Activated CD8-positive, alpha-beta T cell treated with anti-CD3 and anti-CD28 coated beads for 36 hours (primary cell): Measurements from ENCODE around the gene LRP8. TPM values are rescaled to one million over a fixed set of nuclear protein-coding genes. Genes with fewer than 3 reads are reported as not detected.

Source experiments
- ATAC-seq: fragments of 200-7000 bp; cut with Tn5 transposase; one replicate; pipeline ENCODE4 v1.10.0; 2021; ENCODE audit warnings: mild to moderate bottlenecking, moderate library complexity
- CTCF ChIA-PET: fragments of 350-600 bp; sonication (Branson Sonifier 250); formaldehyde crosslinking; loops from one replicate; lab custom pipeline; 2021; ENCODE audit warnings: antibody characterized with exemption; lab: Charles Lee
- POLR2A ChIA-PET: fragments of 350-600 bp; sonication (Branson Sonifier 250); formaldehyde crosslinking; loops from one replicate; lab custom pipeline; 2021; ENCODE audit warnings: antibody characterized with exemption; lab: Charles Lee
- DNase-seq: peaks from one replicate; pipeline ENCODE4 v3.0.0-alpha.2; 2020
- H3K27ac Mint-ChIP-seq: one replicate; pipeline ENCODE4 v1.8.0; 2021; ENCODE audit warnings: mild to moderate bottlenecking, mixed read lengths
- H3K27me3 Mint-ChIP-seq: one replicate; pipeline ENCODE4 v1.8.0; 2021; ENCODE audit warnings: mixed read lengths
- H3K36me3 Mint-ChIP-seq: one replicate; pipeline ENCODE4 v1.8.0; 2021; ENCODE audit warnings: low read depth, mixed read lengths
- H3K4me1 Mint-ChIP-seq: one replicate; pipeline ENCODE4 v1.8.0; 2021; ENCODE audit warnings: low read depth, mixed read lengths
- H3K4me3 Mint-ChIP-seq: one replicate; pipeline ENCODE4 v1.8.0; 2021; ENCODE audit warnings: mild to moderate bottlenecking, moderate library complexity, mixed read lengths
- H3K9me3 Mint-ChIP-seq: one replicate; pipeline ENCODE4 v1.8.0; 2021; ENCODE audit warnings: mixed read lengths
- CTCF ChIP-seq: fragments of 200-600 bp; IDR thresholded peaks from one replicate; pipeline ENCODE4 v1.8.0; 2022; ENCODE audit warnings: antibody characterized with exemption, mild to moderate bottlenecking
- intact Hi-C: fragments of 100-400 bp; cut with micrococcal nuclease; formaldehyde crosslinking; loops from one replicate; pipeline ENCODE4 v1.10.0; 2022
- total RNA-seq, 2 experiments: library from RNA; stranded (reverse); gene quantifications; one replicate each; pipeline ENCODE4 v1.2.3, GENCODE V29; 2021

The LRP8 gene
- total RNA-seq, 2 experiments from 2014 or later: 39.9 to 41.6 TPM

GRCh38 chr1:53373246-53373645 lies 45.4 kb upstream of the LRP8 start:
- intact Hi-C loops: no loop called here
- H3K4me1 Mint-ChIP-seq: peaks cover 4% of the 10 kb centered on the region
- H3K4me3 Mint-ChIP-seq: no peak overlapping the region
- CTCF ChIA-PET: no interaction called here
- no peaks in the 10 kb centered on the region for H3K27me3 Mint-ChIP-seq
- ATAC-seq (no peak), DNase-seq (no peak)
- TF ChIP-seq CTCF: no peak
- POLR2A ChIA-PET: no interaction called here
- H3K9me3 Mint-ChIP-seq: no peaks in the 10 kb centered on the region
- no peak overlapping the region for H3K27ac Mint-ChIP-seq
- no peaks in the 10 kb centered on the region for H3K36me3 Mint-ChIP-seq

GRCh38 chr1:53372501-53372951 lies 44.7 kb upstream of the LRP8 start:
- CTCF ChIA-PET: interaction anchor here (0.6 kb wide), 1 partner anchor 21 kb away, joined by 3 read pairs; no protein-coding TSS in a partner anchor
- DNase-seq: no peak

GRCh38 chr1:53371851-53372250 lies 44.0 kb upstream of the LRP8 start:
- Mint-ChIP-seq H3K9me3 (no peaks in the 10 kb centered on the region), H3K27me3 (no peaks in the 10 kb centered on the region)
- CTCF ChIA-PET: interaction anchor here (0.6 kb wide), 1 partner anchor 22 kb away, joined by 3 read pairs; no protein-coding TSS in a partner anchor

More at GRCh38 chr1:53372501-53372951, 44.7 kb upstream of the LRP8 start:
- no peaks in the 10 kb centered on the region for H3K36me3 Mint-ChIP-seq
- no peaks in the 10 kb centered on the region for H3K9me3 Mint-ChIP-seq
- POLR2A ChIA-PET: interaction anchor here (0.6 to 1.1 kb wide), 2 partner anchors 10 to 20 kb away, joined by 3 read pairs; no protein-coding TSS in a partner anchor
- H3K27ac Mint-ChIP-seq: no peak overlapping the region
- TF ChIP-seq CTCF: no peak
- H3K27me3 Mint-ChIP-seq: no peaks in the 10 kb centered on the region
- H3K4me1 Mint-ChIP-seq: peaks cover 11% of the 10 kb centered on the region
- no peak for ATAC-seq
- intact Hi-C loops: no loop called here
- H3K4me3 Mint-ChIP-seq: no peak overlapping the region

GRCh38 chr1:53371121-53371666 lies 43.3 kb upstream of the LRP8 start:
- no peak for DNase-seq
- Mint-ChIP-seq H3K27me3 (no peaks in the 10 kb centered on the region), H3K4me1 (peaks cover 15% of the 10 kb centered on the region), H3K4me3 (no peak overlapping the region), H3K36me3 (no peaks in the 10 kb centered on the region), H3K9me3 (no peaks in the 10 kb centered on the region), H3K27ac (no peak overlapping the region)
- CTCF ChIA-PET: interaction anchor here (0.9 kb wide), 1 partner anchor 22 kb away, joined by 3 read pairs; no protein-coding TSS in a partner anchor
- no peak for ATAC-seq
- no peak for TF ChIP-seq CTCF
- intact Hi-C loops: no loop called here
- POLR2A ChIA-PET: no interaction called here

More at GRCh38 chr1:53371851-53372250, 44.0 kb upstream of the LRP8 start:
- no peak overlapping the region for H3K4me3 Mint-ChIP-seq
- POLR2A ChIA-PET: interaction anchor here (0.6 to 1.1 kb wide), 2 partner anchors 11 to 21 kb away, joined by 3 read pairs; no protein-coding TSS in a partner anchor
- no peak overlapping the region for H3K27ac Mint-ChIP-seq
- peaks cover 15% of the 10 kb centered on the region for H3K4me1 Mint-ChIP-seq
- DNase-seq (no peak), ATAC-seq (no peak)
- no peak for TF ChIP-seq CTCF
- H3K36me3 Mint-ChIP-seq: no peaks in the 10 kb centered on the region
- intact Hi-C loops: no loop called here

GRCh38 chr1:53370369-53370961 lies 42.6 kb upstream of the LRP8 start:
- Mint-ChIP-seq H3K27ac (no peak overlapping the region), H3K9me3 (no peaks in the 10 kb centered on the region), H3K36me3 (no peaks in the 10 kb centered on the region), H3K4me3 (no peak overlapping the region), H3K4me1 (peaks cover 15% of the 10 kb centered on the region), H3K27me3 (no peaks in the 10 kb centered on the region)
- ATAC-seq: no peak
- TF ChIP-seq CTCF: no peak
- CTCF ChIA-PET: interaction anchor here (0.9 kb wide), 1 partner anchor 23 kb away, joined by 3 read pairs; no protein-coding TSS in a partner anchor
- no peak for DNase-seq
- intact Hi-C loops: no loop called here
- POLR2A ChIA-PET: no interaction called here
